ENCODE results near the gene AK5. TPM values are rescaled to one million over a fixed set of nuclear protein-coding genes. Genes with fewer than 3 reads are reported as not detected.

The AK5 gene
- total and polyA plus RNA-seq, 5 experiments from 2014 or later = 35.9 to 58.9 (median 42.9) TPM

DNA sequence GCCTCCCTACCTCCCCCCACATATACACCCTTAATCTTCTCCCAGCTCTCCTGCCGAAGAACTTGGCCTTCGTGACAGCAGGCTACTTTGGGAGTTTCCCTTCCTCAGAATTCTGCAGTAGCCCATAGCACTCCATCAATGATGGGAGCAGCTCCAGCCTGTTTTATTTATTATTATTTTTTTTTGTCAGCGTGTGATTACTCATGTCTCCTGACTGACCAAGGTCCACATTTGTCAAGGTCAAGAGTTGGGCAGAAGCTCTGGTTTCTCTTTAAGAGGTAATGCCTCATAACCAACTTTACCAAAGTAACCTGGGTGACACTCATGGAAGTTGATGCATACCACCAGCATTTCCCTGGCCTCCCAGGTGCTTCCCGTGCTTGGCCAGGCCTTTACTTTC, 275.2 kb downstream of the AK5 start:
- Mint-ChIP-seq H3K27me3 (no peaks in the 10 kb centered on the region), H3K9me3 (peaks cover 0 to 6% (median 0%) of the 10 kb centered on the region in 9 donors), H3K27ac (peak overlapping the region in 3 of 10 donors; percentile 51 to 77 (median 61)), H3K4me3 (peak overlapping the region in 1 of 10 donors; percentile 26), H3K36me3 (peaks cover 4 to 51% (median 30%) of the 10 kb centered on the region in 3 donors), H3K4me1 (peaks cover 6 to 15% (median 13%) of the 10 kb centered on the region in 4 donors)
- DNase-seq (no peak), ATAC-seq (no peak)
- POLR2A ChIA-PET = no interaction called here

DNA sequence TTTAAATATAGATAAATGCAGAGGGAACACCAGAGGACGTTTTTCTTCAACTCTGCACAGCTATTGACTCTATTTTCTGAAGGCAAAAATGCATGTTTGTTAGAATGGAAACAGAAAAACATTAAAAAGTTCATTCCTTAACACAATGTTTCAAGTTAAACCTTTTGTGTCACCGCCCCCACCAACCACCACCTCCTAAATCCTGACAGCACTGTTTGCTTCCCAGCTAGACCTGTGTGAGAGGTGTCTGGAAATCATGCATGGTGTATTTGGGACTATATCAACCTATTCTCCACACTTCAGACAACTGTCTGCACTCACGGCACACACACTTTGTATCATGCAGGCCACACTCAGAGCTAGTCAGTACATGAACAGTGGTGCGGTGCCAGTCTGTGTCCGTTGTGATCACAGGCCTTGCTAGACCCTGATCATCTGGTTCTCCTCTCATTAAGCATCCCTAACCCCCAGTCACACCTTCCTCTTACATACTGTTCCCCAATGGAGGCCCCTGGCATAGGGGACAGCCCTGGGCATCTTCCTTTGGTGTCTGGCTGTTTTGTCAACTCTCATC, 276.9 kb downstream of the AK5 start:
- ATAC-seq = no peak
- H3K4me1 Mint-ChIP-seq = peaks cover 6 to 15% (median 13%) of the 10 kb centered on the region in 4 donors
- H3K4me3 Mint-ChIP-seq = no peak overlapping the region
- no peak for DNase-seq
- H3K27ac Mint-ChIP-seq = peak overlapping the region in 6 of 10 donors; percentile 36 to 86 (median 78)
- H3K36me3 Mint-ChIP-seq = peaks cover 4 to 58% (median 36%) of the 10 kb centered on the region in 3 donors
- H3K9me3 Mint-ChIP-seq = peaks cover 0 to 6% (median 0%) of the 10 kb centered on the region in 9 donors
- H3K27me3 Mint-ChIP-seq = no peaks in the 10 kb centered on the region
- POLR2A ChIA-PET = interaction anchor here (1.1 kb wide), 1 partner anchor 11 kb away, joined by 3 read pairs; no protein-coding TSS in a partner anchor

DNA sequence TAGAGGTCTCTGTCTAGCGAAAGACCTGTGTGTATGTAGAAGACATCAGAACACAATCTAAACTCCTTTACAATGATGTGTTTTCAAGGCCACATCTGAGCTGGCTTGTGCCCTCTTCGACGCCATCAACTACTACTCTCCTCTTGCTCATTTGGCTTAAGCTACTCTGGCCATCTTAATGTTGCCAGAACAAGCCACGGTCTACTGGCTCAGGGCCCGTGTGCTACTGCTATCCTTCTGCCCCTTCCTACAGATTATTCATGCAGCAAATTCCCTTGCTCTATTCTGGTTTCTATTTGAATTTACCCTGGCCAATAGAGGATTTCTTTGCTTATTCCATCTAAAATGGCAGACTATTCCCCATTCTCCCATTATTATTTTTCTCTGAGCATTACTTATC, 278.9 kb downstream of the AK5 start:
- H3K4me3 Mint-ChIP-seq = no peak overlapping the region
- DNase-seq = no peak
- H3K27me3 Mint-ChIP-seq = no peaks in the 10 kb centered on the region
- POLR2A ChIA-PET = no interaction called here
- peaks cover 7 to 11% (median 8%) of the 10 kb centered on the region in 4 donors for H3K4me1 Mint-ChIP-seq
- peaks cover 0 to 6% (median 0%) of the 10 kb centered on the region in 9 donors for H3K9me3 Mint-ChIP-seq
- H3K27ac Mint-ChIP-seq = peak overlapping the region in 6 of 10 donors; percentile 37 to 86 (median 80)
- peaks cover 10 to 67% (median 33%) of the 10 kb centered on the region in 3 donors for H3K36me3 Mint-ChIP-seq
- no peak for ATAC-seq

DNA sequence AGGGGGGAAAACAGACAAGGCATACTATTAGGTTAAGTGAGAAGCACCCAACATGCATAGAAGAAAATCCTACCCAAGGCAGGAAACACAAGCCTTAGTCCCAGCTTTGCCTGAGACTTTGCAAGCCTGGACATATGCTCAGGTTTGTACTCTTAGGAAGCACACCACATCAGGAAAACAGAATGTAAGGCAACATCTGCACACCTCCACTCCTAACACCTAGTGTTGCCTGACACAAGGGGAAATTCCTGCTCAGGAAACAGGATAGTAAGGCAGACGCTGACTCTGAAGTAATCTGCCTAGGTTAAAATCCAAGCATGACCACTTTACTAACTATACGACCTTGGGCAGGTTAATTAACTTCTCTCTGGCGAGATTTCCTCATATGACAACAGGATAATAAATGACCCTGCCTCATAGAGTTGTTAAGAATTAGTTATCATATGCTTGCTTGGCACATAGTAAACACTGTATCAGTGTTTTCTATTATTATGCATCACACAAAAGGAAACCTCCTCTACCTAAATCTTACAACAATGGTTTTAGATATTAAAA, 280.9 kb downstream of the AK5 start:
- ATAC-seq (no peak), DNase-seq (no peak)
- POLR2A ChIA-PET = no interaction called here
- Mint-ChIP-seq H3K36me3 (peaks cover 14 to 83% (median 47%) of the 10 kb centered on the region in 3 donors), H3K4me1 (peaks cover 0 to 4% (median 3%) of the 10 kb centered on the region in 4 donors), H3K4me3 (no peak overlapping the region), H3K9me3 (peaks cover 0 to 6% (median 0%) of the 10 kb centered on the region in 9 donors), H3K27me3 (no peaks in the 10 kb centered on the region), H3K27ac (peak overlapping the region in 8 of 10 donors; percentile 19 to 69 (median 42))

DNA sequence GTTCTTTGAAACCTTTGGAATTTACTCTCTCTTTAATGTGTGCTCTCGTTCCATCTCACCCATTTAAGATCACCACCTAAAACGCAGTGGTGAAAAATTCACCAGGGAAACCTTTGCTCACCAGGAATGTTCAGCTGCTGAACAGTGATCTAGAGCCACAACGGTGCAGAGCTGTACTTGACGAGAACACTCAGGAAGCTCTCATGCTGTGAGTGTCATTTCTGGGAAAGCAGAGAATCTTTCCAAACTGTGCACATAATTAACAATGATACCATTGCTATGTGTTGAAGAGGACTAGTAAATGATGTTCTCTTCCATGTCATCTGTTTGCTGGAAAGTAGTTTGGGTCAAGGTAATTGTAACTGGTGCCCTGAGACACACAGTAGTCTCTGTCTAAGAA, 283.5 kb downstream of the AK5 start:
- Mint-ChIP-seq H3K27ac (peak overlapping the region in 5 of 10 donors; percentile 3 to 55 (median 34)), H3K27me3 (no peaks in the 10 kb centered on the region), H3K36me3 (peaks cover 16 to 87% (median 46%) of the 10 kb centered on the region in 3 donors), H3K9me3 (no peaks in the 10 kb centered on the region), H3K4me3 (no peak overlapping the region), H3K4me1 (peaks cover 0 to 4% (median 3%) of the 10 kb centered on the region in 4 donors)
- ATAC-seq = no peak
- DNase-seq = no peak
- POLR2A ChIA-PET = no interaction called here

DNA sequence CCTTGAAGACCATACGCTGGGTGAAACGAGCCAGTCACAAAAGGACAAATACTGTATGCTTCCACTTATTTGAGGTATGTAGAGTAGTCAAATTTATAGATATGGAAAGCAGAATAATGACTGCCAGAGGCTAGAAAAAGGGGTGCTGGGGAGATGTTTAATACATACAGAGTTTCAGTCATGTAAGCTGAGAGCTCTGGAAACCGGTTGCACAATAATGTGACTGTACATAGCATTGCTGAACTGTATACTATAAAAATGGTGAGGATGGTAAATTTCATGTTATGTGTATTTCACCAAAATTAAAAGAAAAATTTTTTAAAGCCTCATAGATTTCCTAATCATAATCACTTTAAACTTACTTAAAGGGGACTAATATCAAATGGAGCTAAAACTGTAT, 289.8 kb downstream of the AK5 start:
- no peak overlapping the region for H3K27ac Mint-ChIP-seq
- no peak overlapping the region for H3K4me3 Mint-ChIP-seq
- DNase-seq (no peak), ATAC-seq (no peak)
- H3K36me3 Mint-ChIP-seq = peaks cover 11 to 82% (median 21%) of the 10 kb centered on the region in 3 donors
- POLR2A ChIA-PET = no interaction called here
- H3K4me1 Mint-ChIP-seq = no peaks in the 10 kb centered on the region
- H3K27me3 Mint-ChIP-seq = no peaks in the 10 kb centered on the region
- no peaks in the 10 kb centered on the region for H3K9me3 Mint-ChIP-seq

DNA sequence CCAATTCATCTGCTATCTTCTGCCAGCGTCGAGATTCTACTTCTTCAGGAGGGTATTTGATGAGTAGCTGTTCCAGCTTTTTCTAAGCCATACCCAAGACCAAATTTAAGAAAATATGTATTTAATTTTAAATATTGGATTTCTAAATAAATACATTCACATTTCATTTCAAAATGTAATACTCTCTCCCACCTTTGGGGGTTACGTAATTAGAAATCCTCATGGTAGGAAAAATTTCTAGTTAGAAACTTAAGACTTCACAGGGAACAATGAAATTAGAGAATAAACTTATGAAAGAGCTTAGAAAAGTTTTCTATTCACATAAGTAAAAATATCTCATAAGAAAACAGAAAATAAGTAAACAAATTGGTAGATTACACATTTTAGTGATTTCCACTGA, 297.7 kb downstream of the AK5 start:
- peak overlapping the region in 1 of 10 donors; percentile 61 for H3K27ac Mint-ChIP-seq
- no peak overlapping the region for H3K4me3 Mint-ChIP-seq
- POLR2A ChIA-PET = no interaction called here
- ATAC-seq (no peak), DNase-seq (no peak)
- H3K27me3 Mint-ChIP-seq = no peaks in the 10 kb centered on the region
- no peaks in the 10 kb centered on the region for H3K9me3 Mint-ChIP-seq
- peaks cover 6 to 84% (median 23%) of the 10 kb centered on the region in 3 donors for H3K36me3 Mint-ChIP-seq
- no peaks in the 10 kb centered on the region for H3K4me1 Mint-ChIP-seq

DNA sequence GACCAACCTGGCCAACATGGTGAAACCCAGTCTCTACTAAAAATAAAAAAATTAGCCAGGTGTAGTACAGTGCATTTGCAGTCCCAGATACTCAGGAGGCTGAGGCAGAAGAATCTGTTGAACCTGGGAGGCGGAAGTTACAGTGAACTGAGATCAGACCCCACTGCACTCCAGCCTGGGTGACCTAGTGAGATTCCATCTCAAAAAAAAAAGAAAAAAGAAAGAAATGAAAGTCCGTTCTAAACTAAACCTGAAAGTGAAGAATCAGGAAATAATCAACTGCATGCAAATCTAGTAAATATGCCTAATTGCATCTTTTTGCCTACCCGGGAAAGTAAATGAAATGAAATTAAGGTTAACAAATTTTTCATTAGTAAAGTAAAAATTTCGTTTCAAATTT, 301.1 kb downstream of the AK5 start:
- H3K36me3 Mint-ChIP-seq = peaks cover 0 to 70% (median 20%) of the 10 kb centered on the region in 3 donors
- H3K9me3 Mint-ChIP-seq = no peaks in the 10 kb centered on the region
- ATAC-seq (no peak), DNase-seq (no peak)
- no peak overlapping the region for H3K4me3 Mint-ChIP-seq
- POLR2A ChIA-PET = no interaction called here
- H3K27ac Mint-ChIP-seq = peak overlapping the region in 1 of 10 donors; percentile 28
- no peaks in the 10 kb centered on the region for H3K27me3 Mint-ChIP-seq
- H3K4me1 Mint-ChIP-seq = peaks cover 0 to 17% (median 3%) of the 10 kb centered on the region in 4 donors

DNA sequence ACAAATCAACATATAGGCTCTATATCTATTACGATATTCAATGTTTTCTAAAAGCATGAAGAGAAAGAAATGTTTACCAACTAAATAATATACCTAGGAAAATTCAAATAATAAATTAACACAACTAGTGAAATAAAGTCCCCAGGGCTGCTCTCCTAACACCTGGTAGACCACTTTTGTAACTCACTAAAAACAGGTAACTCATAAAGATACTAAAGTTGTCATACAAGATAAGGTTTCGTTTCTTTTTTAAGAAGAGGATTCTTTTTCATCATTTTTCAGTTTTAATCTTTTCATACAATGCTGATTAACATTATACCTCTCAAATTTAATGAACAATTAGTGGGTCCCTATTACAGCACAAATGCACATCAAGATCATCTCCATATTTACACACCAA, 301.7 kb downstream of the AK5 start:
- POLR2A ChIA-PET = no interaction called here

DNA sequence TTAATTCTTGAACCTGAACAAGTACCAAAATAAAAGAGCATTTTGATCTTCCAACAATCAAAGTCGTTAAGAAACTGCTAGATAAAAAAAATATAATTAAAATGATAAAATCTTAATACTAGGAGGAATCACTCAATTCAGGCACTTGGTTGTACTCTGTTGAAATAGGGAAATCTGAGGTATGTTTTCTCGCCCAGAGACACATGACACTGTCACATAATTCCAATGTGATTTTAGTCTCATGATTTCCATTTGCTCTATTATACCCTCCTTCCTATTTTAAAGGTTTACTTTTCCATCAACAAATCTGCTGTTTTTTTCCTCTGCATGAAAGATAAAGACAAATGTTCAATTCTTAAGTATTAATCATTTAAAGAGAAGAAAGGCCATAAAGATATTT, 303.1 kb downstream of the AK5 start:
- Mint-ChIP-seq H3K27ac (peak overlapping the region in 4 of 10 donors; percentile 1 to 49 (median 23)), H3K27me3 (no peaks in the 10 kb centered on the region), H3K9me3 (no peaks in the 10 kb centered on the region), H3K4me1 (peaks cover 0 to 20% (median 3%) of the 10 kb centered on the region in 4 donors), H3K4me3 (no peak overlapping the region), H3K36me3 (peaks cover 0 to 61% (median 14%) of the 10 kb centered on the region in 3 donors)
- ATAC-seq = no peak
- DNase-seq = no peak
- POLR2A ChIA-PET = no interaction called here

More for the DNA sequence above, 301.7 kb downstream of the AK5 start:
- Mint-ChIP-seq H3K4me1 (peaks cover 0 to 20% (median 3%) of the 10 kb centered on the region in 4 donors), H3K9me3 (no peaks in the 10 kb centered on the region), H3K27me3 (no peaks in the 10 kb centered on the region), H3K4me3 (no peak overlapping the region), H3K36me3 (peaks cover 0 to 73% (median 20%) of the 10 kb centered on the region in 3 donors), H3K27ac (peak overlapping the region in 2 of 10 donors; percentile 5 to 50)
- DNase-seq (no peak), ATAC-seq (no peak)

DNA sequence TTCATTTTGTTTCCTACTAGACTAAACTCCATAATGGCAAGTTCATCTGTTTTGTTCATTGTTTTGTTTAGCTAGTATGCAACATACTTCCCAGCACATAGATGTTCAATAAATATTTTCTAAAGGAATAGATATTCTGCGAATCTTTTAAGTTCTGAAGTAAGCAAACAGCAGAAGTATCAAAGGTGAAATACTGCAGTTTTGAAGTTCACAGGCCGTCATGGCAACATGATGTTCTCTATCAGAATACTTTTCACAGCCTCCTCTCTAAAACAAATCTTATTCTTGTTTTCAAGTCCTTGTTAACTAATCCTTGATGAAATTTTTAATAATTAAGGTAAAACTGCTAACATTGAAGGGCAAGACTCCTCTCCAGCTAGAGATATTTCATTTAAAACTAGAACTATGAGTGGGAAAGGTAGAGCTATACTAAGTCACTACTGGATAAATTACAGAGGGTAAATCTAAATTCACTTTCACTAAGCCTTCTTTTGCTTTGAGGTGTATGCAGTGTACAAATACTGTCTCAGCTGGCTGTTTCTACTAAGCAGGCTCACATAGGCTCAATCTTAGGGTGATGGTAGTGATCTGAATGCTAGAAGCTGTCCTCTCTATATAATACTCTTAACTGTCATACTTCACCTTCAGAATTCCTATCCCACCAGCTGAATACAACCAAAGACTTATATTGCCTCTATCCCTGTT, 303.9 kb downstream of the AK5 start:
- Mint-ChIP-seq H3K4me3 (no peak overlapping the region), H3K27ac (peak overlapping the region in 7 of 10 donors; percentile 1 to 64 (median 27)), H3K4me1 (peaks cover 0 to 20% (median 4%) of the 10 kb centered on the region in 4 donors), H3K9me3 (no peaks in the 10 kb centered on the region), H3K27me3 (no peaks in the 10 kb centered on the region), H3K36me3 (peaks cover 0 to 55% (median 10%) of the 10 kb centered on the region in 3 donors)
- no peak for ATAC-seq
- no peak for DNase-seq
- POLR2A ChIA-PET = no interaction called here

DNA sequence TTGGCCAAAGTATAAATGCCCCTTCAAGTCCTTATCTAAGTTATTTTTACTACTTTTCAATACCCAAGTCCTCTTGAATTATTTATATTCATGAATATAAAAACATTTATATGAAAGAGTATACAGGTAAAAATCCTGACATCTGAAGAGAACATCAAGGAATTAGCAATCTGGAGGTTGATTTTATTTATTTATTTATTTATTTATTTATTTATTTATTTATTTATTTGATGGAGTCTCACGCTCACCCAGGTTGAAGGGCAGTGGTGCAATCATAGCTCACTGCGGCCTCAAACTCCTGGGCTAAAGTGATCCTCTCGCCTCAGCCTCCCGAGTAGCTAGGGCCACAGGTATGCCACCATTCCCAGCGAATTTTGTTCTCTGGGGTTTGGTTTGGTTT, 307.4 kb downstream of the AK5 start:
- no peak for DNase-seq
- no peaks in the 10 kb centered on the region for H3K9me3 Mint-ChIP-seq
- POLR2A ChIA-PET = no interaction called here
- peaks cover 0 to 40% (median 6%) of the 10 kb centered on the region in 3 donors for H3K36me3 Mint-ChIP-seq
- no peak overlapping the region for H3K27ac Mint-ChIP-seq
- ATAC-seq = no peak
- H3K4me3 Mint-ChIP-seq = no peak overlapping the region
- no peaks in the 10 kb centered on the region for H3K27me3 Mint-ChIP-seq
- peaks cover 5 to 34% (median 13%) of the 10 kb centered on the region in 4 donors for H3K4me1 Mint-ChIP-seq

DNA sequence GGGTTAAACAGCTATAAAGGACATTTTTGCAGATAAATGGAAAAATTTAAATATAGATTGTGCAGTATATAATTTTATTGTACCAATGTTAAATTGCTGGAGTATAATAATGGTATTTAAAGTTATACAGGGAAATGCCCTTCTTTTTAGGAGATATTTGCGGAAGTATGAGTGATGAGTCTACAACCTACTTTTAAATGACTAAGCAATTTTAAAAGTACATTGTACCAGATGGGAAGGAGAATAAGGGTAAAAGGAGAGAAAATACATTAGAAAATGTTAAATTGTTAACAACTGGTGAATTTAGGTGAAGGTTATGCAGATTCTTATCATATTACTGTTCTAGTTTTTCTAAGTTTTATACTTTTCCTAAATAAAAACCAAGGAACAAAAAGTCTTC, 308.8 kb downstream of the AK5 start:
- Mint-ChIP-seq H3K36me3 (peaks cover 0 to 39% (median 12%) of the 10 kb centered on the region in 3 donors), H3K9me3 (no peaks in the 10 kb centered on the region), H3K4me3 (no peak overlapping the region), H3K27me3 (no peaks in the 10 kb centered on the region), H3K4me1 (peaks cover 10 to 44% (median 23%) of the 10 kb centered on the region in 4 donors), H3K27ac (peak overlapping the region in 1 of 10 donors; percentile 68)
- ATAC-seq (no peak), DNase-seq (no peak)
- POLR2A ChIA-PET = no interaction called here

Data from naive thymus-derived CD8-positive, alpha-beta T cell (primary cell).